GM23338 (cell line): ENCODE data around the gene CACHD1. TPM values are rescaled to one million over a fixed set of nuclear protein-coding genes. Genes with fewer than 3 reads are reported as not detected.
A peak's percentile ranks its signal among the peaks of the same experiment; 100 is the strongest.

ENCODE experiments used
- ATAC-seq: fragments of 200-7000 bp; cut with Tn5 transposase; 3 replicates; pipeline ENCODE4 v1.9.1; 2020
- DNase-seq: peaks from one replicate; pipeline ENCODE4 v3.0.0-alpha.2; 2015; ENCODE audit warnings: low spot score
- H2AFZ ChIP-seq: fragments of 200-600 bp; sonication (generic); 2 replicates; pipeline ENCODE4 v1.8.0; 2016; ENCODE audit warnings: antibody characterized with exemption, mild to moderate bottlenecking, moderate library complexity
- H3F3A ChIP-seq: fragments of 200-600 bp; sonication (generic); replicated peaks from 2 replicates; pipeline ENCODE4 v1.8.0; 2017; ENCODE audit warnings: antibody characterized with exemption, mixed run types, low read depth
- H3K27ac ChIP-seq: fragments of 200-600 bp; sonication (generic); 2 replicates; pipeline ENCODE4 v1.6.1; 2016; ENCODE audit warnings: low read depth
- H3K27me3 ChIP-seq: fragments of 200-600 bp; sonication (generic); 2 replicates; pipeline ENCODE4 v1.8.0; 2016; ENCODE audit warnings: mild to moderate bottlenecking, mixed run types, moderate library complexity; ENCODE audit not compliant: insufficient read depth
- H3K36me3 ChIP-seq: fragments of 200-600 bp; sonication (generic); 2 replicates; pipeline ENCODE4 v1.8.0; 2016; ENCODE audit warnings: mild to moderate bottlenecking; ENCODE audit not compliant: insufficient read depth
- H3K4me1 ChIP-seq: fragments of 200-600 bp; sonication (generic); 2 replicates; pipeline ENCODE4 v1.8.0; 2016; ENCODE audit warnings: mild to moderate bottlenecking, moderate library complexity; ENCODE audit not compliant: insufficient read depth
- H3K4me2 ChIP-seq: fragments of 200-600 bp; sonication (generic); 2 replicates; pipeline ENCODE4 v1.7.1; 2017; ENCODE audit warnings: mixed run types
- H3K4me3 ChIP-seq: fragments of 200-600 bp; sonication (generic); 2 replicates; pipeline ENCODE4 v1.6.1; 2016; ENCODE audit warnings: mixed run types
- H3K79me2 ChIP-seq: fragments of 200-600 bp; sonication (generic); replicated peaks from 2 replicates; pipeline ENCODE4 v1.8.0; 2017; ENCODE audit warnings: mild to moderate bottlenecking; ENCODE audit not compliant: insufficient read depth
- H3K9me2 ChIP-seq: fragments of 200-600 bp; sonication (generic); 2 replicates; pipeline ENCODE4 v1.8.0; 2017; ENCODE audit not compliant: insufficient read depth
- H4K20me1 ChIP-seq: fragments of 200-600 bp; sonication (generic); replicated peaks from 2 replicates; pipeline ENCODE4 v1.8.0; 2017; ENCODE audit warnings: mild to moderate bottlenecking; ENCODE audit not compliant: insufficient read depth
- H3K27ac Mint-ChIP-seq: 2 replicates; pipeline ENCODE4 v1.8.0; 2020; ENCODE audit warnings: inconsistent platforms, mild to moderate bottlenecking, moderate library complexity, mixed read lengths
- H3K27me3 Mint-ChIP-seq: 3 replicates; pipeline ENCODE4 v1.8.0; 2022; ENCODE audit warnings: low read depth, mild to moderate bottlenecking, moderate library complexity, mixed read lengths, inconsistent platforms; ENCODE audit not compliant: insufficient read depth, poor library complexity
- H3K36me3 Mint-ChIP-seq: 3 replicates; pipeline ENCODE4 v1.8.0; 2021; ENCODE audit warnings: low read depth, mild to moderate bottlenecking, inconsistent platforms, moderate library complexity, mixed read lengths
- H3K4me1 Mint-ChIP-seq: 3 replicates; pipeline ENCODE4 v1.8.0; 2020; ENCODE audit warnings: mild to moderate bottlenecking, inconsistent platforms, mixed read lengths
- H3K4me3 Mint-ChIP-seq: 3 replicates; pipeline ENCODE4 v1.8.0; 2021; ENCODE audit warnings: moderate library complexity, mild to moderate bottlenecking, inconsistent platforms, mixed read lengths
- H3K9me3 Mint-ChIP-seq: 3 replicates; pipeline ENCODE4 v1.8.0; 2020; ENCODE audit warnings: moderate library complexity, mild to moderate bottlenecking, inconsistent platforms, mixed read lengths
- CREB1 ChIP-seq: fragments of 250-450 bp; sonication (Bioruptor Pico); IDR thresholded peaks from 2 replicates; pipeline ENCODE4 v1.5.0; 2020; ENCODE audit warnings: low read depth, mild to moderate bottlenecking, moderate library complexity
- EZH2 ChIP-seq: fragments of 200-600 bp; sonication (generic); IDR thresholded peaks from one replicate; pipeline ENCODE4 v1.8.0; 2017; ENCODE audit warnings: antibody characterized with exemption, mild to moderate bottlenecking, low read depth; ENCODE audit not compliant: unreplicated experiment
- EZH2phosphoT487 ChIP-seq: fragments of 200-600 bp; sonication (generic); IDR thresholded peaks from one replicate; pipeline ENCODE4 v1.8.1; 2018; ENCODE audit warnings: antibody characterized with exemption; ENCODE audit not compliant: unreplicated experiment
- JUNB ChIP-seq: IDR thresholded peaks from one replicate; pipeline ENCODE4 v1.6.1; 2016; ENCODE audit warnings: antibody characterized with exemption; ENCODE audit not compliant: unreplicated experiment
- POLR2AphosphoS5 ChIP-seq: IDR thresholded peaks from 2 replicates; pipeline ENCODE4 v1.6.1; 2016; ENCODE audit warnings: antibody characterized with exemption, low read depth
- STAT1 ChIP-seq: IDR thresholded peaks from one replicate; pipeline ENCODE4 v1.6.1; 2016; ENCODE audit warnings: antibody characterized with exemption; ENCODE audit not compliant: unreplicated experiment
- ZNF114 ChIP-seq: fragments of 250-450 bp; sonication (Bioruptor Pico); IDR thresholded peaks from 2 replicates; pipeline ENCODE4 v1.5.0; 2020; ENCODE audit warnings: mild to moderate bottlenecking, moderate library complexity
- ZNF331 ChIP-seq: fragments of 250-450 bp; sonication (Bioruptor Pico); IDR thresholded peaks from 2 replicates; pipeline ENCODE4 v1.5.0; 2020; ENCODE audit warnings: low read depth, mild to moderate bottlenecking, moderate library complexity
- polyA plus RNA-seq: library from polyadenylated mRNA; unstranded; fragments of >200 nt; fragmentation: Nextera tagmentation; extraction: Ambion mirVana; gene quantifications from 2 replicates; pipeline ENCODE4 v1.2.1, GENCODE V29; 2016
- total RNA-seq: library from RNA; depleted of rRNA; stranded (reverse); fragments of >200 nt; shearing (Covaris generic); gene quantifications from 2 replicates; pipeline ENCODE4 v1.2.3, GENCODE V29; 2014
- TF ChIP-seq, protein P1 (sequence below): IDR thresholded peaks from one replicate; pipeline ENCODE4 v1.6.1; 2018; ENCODE audit warnings: antibody characterized with exemption; ENCODE audit not compliant: unreplicated experiment
- TF ChIP-seq, protein P2 (sequence below): IDR thresholded peaks from 2 replicates; pipeline ENCODE4 v1.6.1; 2016; ENCODE audit warnings: antibody characterized with exemption
- TF ChIP-seq, protein P3 (sequence below): fragments of 250-450 bp; sonication (Bioruptor Pico); IDR thresholded peaks from 2 replicates; pipeline ENCODE4 v1.5.0; 2020; ENCODE audit warnings: mild to moderate bottlenecking, moderate library complexity

The CACHD1 gene
- total and polyA plus RNA-seq, 2 experiments from 2014 or later: 12.6 to 43.7 TPM

DNA sequence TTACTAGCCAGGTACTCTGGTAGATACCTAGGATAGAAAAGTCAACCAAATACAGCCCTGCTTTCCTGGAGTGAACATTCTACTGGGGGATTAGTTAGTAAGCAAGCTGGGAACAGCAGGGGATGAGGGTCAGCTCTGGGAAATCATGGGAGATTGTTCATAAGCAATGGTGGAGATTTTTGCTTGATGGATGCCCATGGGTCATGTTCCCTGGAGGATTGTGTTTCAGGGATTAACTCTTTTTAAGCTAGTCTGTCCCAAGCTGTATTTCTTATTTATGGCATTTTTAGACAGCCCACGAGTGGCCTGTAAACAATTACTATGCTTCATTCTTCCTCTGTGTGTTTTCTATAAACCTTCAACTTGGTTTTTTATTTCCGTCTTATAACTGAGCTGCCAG lies 18.9 kb downstream of the CACHD1 start (continued):
- TF ChIP-seq, protein P1, sequence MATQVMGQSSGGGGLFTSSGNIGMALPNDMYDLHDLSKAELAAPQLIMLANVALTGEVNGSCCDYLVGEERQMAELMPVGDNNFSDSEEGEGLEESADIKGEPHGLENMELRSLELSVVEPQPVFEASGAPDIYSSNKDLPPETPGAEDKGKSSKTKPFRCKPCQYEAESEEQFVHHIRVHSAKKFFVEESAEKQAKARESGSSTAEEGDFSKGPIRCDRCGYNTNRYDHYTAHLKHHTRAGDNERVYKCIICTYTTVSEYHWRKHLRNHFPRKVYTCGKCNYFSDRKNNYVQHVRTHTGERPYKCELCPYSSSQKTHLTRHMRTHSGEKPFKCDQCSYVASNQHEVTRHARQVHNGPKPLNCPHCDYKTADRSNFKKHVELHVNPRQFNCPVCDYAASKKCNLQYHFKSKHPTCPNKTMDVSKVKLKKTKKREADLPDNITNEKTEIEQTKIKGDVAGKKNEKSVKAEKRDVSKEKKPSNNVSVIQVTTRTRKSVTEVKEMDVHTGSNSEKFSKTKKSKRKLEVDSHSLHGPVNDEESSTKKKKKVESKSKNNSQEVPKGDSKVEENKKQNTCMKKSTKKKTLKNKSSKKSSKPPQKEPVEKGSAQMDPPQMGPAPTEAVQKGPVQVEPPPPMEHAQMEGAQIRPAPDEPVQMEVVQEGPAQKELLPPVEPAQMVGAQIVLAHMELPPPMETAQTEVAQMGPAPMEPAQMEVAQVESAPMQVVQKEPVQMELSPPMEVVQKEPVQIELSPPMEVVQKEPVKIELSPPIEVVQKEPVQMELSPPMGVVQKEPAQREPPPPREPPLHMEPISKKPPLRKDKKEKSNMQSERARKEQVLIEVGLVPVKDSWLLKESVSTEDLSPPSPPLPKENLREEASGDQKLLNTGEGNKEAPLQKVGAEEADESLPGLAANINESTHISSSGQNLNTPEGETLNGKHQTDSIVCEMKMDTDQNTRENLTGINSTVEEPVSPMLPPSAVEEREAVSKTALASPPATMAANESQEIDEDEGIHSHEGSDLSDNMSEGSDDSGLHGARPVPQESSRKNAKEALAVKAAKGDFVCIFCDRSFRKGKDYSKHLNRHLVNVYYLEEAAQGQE: no peak
- TF ChIP-seq, protein P2, sequence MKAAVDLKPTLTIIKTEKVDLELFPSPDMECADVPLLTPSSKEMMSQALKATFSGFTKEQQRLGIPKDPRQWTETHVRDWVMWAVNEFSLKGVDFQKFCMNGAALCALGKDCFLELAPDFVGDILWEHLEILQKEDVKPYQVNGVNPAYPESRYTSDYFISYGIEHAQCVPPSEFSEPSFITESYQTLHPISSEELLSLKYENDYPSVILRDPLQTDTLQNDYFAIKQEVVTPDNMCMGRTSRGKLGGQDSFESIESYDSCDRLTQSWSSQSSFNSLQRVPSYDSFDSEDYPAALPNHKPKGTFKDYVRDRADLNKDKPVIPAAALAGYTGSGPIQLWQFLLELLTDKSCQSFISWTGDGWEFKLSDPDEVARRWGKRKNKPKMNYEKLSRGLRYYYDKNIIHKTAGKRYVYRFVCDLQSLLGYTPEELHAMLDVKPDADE: no peak

DNA sequence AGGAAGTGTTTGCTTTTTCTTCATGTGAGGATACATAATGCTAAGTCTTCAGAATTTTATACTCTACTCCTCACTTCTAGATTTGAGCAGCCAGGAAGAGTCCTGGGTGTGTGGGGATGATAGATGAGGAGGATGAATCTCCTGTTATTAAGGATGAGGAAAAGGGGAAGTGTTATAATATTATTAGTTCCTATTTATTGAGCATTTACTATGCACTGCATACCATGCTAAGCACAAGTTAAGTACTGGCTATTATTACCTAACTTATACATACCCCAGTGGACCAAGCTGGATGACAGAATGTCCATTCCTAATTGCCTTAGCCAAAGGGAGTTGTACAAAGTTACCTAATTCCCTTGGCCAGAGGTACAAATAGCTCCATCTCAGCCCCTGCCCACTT lies 19.8 kb downstream of the CACHD1 start:
- no peaks in the 10 kb centered on the region for H3K9me2 ChIP-seq
- no peak overlapping the region for H3K27ac ChIP-seq
- Mint-ChIP-seq H3K36me3 (no peaks in the 10 kb centered on the region; the same call in 2 of the 3 replicates), H3K4me3 (no peak overlapping the region), H3K4me1 (peaks cover 76% of the 10 kb centered on the region), H3K9me3 (no peaks in the 10 kb centered on the region), H3K27me3 (peaks cover 5% of the 10 kb centered on the region), H3K27ac (peak overlapping the region; percentile 31; the same call in 1 of the 2 replicates)
- H3K27me3 ChIP-seq: no peaks in the 10 kb centered on the region
- no peak for TF ChIP-seq EZH2phosphoT487
- TF ChIP-seq, protein P3, sequence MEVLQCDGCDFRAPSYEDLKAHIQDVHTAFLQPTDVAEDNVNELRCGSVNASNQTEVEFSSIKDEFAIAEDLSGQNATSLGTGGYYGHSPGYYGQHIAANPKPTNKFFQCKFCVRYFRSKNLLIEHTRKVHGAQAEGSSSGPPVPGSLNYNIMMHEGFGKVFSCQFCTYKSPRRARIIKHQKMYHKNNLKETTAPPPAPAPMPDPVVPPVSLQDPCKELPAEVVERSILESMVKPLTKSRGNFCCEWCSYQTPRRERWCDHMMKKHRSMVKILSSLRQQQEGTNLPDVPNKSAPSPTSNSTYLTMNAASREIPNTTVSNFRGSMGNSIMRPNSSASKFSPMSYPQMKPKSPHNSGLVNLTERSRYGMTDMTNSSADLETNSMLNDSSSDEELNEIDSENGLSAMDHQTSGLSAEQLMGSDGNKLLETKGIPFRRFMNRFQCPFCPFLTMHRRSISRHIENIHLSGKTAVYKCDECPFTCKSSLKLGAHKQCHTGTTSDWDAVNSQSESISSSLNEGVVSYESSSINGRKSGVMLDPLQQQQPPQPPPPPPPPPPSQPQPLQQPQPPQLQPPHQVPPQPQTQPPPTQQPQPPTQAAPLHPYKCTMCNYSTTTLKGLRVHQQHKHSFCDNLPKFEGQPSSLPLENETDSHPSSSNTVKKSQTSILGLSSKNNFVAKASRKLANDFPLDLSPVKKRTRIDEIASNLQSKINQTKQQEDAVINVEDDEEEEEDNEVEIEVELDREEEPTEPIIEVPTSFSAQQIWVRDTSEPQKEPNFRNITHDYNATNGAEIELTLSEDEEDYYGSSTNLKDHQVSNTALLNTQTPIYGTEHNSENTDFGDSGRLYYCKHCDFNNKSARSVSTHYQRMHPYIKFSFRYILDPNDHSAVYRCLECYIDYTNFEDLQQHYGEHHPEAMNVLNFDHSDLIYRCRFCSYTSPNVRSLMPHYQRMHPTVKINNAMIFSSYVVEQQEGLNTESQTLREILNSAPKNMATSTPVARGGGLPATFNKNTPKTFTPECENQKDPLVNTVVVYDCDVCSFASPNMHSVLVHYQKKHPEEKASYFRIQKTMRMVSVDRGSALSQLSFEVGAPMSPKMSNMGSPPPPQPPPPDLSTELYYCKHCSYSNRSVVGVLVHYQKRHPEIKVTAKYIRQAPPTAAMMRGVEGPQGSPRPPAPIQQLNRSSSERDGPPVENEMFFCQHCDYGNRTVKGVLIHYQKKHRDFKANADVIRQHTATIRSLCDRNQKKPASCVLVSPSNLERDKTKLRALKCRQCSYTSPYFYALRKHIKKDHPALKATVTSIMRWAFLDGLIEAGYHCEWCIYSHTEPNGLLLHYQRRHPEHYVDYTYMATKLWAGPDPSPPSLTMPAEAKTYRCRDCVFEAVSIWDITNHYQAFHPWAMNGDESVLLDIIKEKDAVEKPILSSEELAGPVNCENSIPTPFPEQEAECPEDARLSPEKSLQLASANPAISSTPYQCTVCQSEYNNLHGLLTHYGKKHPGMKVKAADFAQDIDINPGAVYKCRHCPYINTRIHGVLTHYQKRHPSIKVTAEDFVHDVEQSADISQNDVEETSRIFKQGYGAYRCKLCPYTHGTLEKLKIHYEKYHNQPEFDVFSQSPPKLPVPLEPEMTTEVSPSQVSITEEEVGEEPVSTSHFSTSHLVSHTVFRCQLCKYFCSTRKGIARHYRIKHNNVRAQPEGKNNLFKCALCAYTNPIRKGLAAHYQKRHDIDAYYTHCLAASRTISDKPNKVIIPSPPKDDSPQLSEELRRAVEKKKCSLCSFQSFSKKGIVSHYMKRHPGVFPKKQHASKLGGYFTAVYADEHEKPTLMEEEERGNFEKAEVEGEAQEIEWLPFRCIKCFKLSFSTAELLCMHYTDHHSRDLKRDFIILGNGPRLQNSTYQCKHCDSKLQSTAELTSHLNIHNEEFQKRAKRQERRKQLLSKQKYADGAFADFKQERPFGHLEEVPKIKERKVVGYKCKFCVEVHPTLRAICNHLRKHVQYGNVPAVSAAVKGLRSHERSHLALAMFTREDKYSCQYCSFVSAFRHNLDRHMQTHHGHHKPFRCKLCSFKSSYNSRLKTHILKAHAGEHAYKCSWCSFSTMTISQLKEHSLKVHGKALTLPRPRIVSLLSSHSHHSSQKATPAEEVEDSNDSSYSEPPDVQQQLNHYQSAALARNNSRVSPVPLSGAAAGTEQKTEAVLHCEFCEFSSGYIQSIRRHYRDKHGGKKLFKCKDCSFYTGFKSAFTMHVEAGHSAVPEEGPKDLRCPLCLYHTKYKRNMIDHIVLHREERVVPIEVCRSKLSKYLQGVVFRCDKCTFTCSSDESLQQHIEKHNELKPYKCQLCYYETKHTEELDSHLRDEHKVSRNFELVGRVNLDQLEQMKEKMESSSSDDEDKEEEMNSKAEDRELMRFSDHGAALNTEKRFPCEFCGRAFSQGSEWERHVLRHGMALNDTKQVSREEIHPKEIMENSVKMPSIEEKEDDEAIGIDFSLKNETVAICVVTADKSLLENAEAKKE (CRISPR knock-in tag): no peak
- no peak for TF ChIP-seq ZNF331 (CRISPR knock-in tag)
- TF ChIP-seq CREB1 (CRISPR knock-in tag): no peak
- TF ChIP-seq ZNF114: no peak
- TF ChIP-seq EZH2: no peak
- TF ChIP-seq JUNB: no peak
- TF ChIP-seq STAT1: no peak
- TF ChIP-seq POLR2AphosphoS5: no peak
- 0 out of 2 replicates have a peak overlapping the region, but pooled peaks have one; percentile 40 for H3K4me2 ChIP-seq
- DNase-seq (no peak), ATAC-seq (no peak)
- no peak overlapping the region for H3K4me3 ChIP-seq
- H3K79me2 ChIP-seq: peaks cover 91% of the 10 kb centered on the region
- H3K4me1 ChIP-seq: peaks cover 74% of the 10 kb centered on the region
- no peak overlapping the region for H2AFZ ChIP-seq
- peaks cover 5% of the 10 kb centered on the region; the same call in 1 of the 2 replicates for H4K20me1 ChIP-seq
- H3K36me3 ChIP-seq: no peaks in the 10 kb centered on the region
- H3F3A ChIP-seq: no peaks in the 10 kb centered on the region
